ENCODE results near the gene GYPE. TPM values are rescaled to one million over a fixed set of nuclear protein-coding genes. Genes with fewer than 3 reads are reported as not detected.
"Not testable (repeated sequence)": the region's sequence is repeated elsewhere in the genome, so short reads cannot be mapped to it uniquely, and the experiment has no call there.

Gene GYPE
- total RNA-seq, 1 donor from 2014 or later, result 0.41 TPM

DNA sequence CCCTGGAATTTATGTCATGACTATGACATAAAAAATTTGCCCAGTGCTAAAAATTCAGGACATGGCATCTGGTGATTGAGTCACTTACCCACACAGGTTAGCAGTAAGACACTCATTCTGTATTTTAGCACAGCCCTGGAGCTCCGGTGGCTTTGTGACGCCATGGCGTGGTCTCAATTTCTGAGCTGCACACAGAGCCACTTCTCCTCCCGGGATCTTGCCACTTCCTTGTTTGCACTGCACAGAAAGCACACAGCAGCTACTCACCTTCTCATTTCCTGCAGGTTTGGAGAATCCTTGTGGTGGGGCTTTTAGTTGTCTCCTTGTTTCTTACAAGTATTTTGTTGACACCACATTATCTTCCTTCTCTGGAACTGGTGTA, 76.1 kb downstream of the GYPE start:
- not testable (repeated sequence) for H3K9me3 Mint-ChIP-seq (ENCODE audit: unreplicated experiment); H3K27me3 Mint-ChIP-seq (ENCODE audit: unreplicated experiment); DNase-seq (ENCODE audit: low spot score); H3K4me1 Mint-ChIP-seq (ENCODE audit: unreplicated experiment); H3K4me3 Mint-ChIP-seq (ENCODE audit: unreplicated experiment); H3K27ac Mint-ChIP-seq (ENCODE audit: unreplicated experiment)
- peaks cover 11% of the 10 kb centered on the region for H3K36me3 Mint-ChIP-seq (ENCODE audit: low read depth, unreplicated experiment)

Other genes with a start within 250 kb of the GYPE start
- 0.56 TPM for gene FREM3, start 204.9 kb downstream of the GYPE start, total RNA-seq (ENCODE audit: unreplicated experiment)
- gene GYPB, start 113.8 kb upstream of the GYPE start, total RNA-seq (ENCODE audit: unreplicated experiment), result not detected
- not detected for gene GYPA, start 235.2 kb upstream of the GYPE start, total RNA-seq (ENCODE audit: unreplicated experiment)